Activated T-cell treated with anti-CD3 and anti-CD28 coated beads for 1 hour (primary cell): Measurements from ENCODE around the gene BMP8A.
"Not testable (repeated sequence)": the region's sequence is repeated elsewhere in the genome, so short reads cannot be mapped to it uniquely, and the experiment has no call there.

Experiments used
- DNase-seq: peaks from one replicate; pipeline ENCODE4 v3.0.0-alpha.2; 2020; ENCODE audit warnings: low read depth

Gene BMP8A

GRCh38 chr1:39507230-39507928 lies 15.9 kb downstream of the BMP8A start:
- no peak for DNase-seq

DNA sequence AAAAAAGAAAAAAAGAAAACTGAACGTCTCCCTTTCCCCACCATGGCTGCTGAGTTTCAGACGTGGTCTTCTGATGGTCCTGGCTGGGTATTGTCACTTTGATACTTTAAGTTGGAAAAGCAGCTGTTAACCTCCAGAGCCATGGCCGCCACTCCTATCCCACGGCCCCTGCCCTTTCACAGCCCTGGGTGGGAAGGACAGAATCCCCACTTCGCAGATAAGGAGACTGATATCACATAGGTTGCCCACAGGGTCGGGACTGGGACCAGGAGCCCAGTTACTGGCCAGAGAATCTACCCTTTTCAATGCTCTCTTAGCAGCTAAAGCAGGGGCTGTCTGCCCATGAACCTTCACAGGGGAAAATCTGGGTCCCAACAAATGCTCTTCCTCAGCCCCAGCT lies 16.8 kb downstream of the BMP8A start:
- no peak for DNase-seq

DNA sequence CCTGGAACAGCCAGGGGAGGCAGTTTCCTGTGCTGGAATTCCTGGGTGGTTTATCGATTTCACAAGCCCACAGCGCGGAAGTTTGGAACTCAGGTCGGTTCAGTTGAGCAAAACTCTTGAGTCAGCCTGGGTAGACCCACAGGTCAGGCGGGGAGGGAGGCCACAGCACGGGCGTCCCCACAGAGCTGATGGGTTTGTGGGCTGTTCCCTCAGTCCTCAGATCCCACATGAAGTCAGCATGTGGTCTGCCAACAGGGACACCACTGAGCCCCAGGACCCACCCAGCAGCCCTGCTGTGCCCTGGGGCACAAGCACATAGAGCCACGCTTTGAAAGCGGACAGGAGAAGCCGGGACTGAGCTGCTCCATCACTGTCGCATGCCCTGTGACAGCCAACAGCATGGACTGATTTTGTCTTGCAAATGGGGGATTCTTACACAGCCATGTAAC lies 17.4 kb downstream of the BMP8A start:
- DNase-seq = no peak

DNA sequence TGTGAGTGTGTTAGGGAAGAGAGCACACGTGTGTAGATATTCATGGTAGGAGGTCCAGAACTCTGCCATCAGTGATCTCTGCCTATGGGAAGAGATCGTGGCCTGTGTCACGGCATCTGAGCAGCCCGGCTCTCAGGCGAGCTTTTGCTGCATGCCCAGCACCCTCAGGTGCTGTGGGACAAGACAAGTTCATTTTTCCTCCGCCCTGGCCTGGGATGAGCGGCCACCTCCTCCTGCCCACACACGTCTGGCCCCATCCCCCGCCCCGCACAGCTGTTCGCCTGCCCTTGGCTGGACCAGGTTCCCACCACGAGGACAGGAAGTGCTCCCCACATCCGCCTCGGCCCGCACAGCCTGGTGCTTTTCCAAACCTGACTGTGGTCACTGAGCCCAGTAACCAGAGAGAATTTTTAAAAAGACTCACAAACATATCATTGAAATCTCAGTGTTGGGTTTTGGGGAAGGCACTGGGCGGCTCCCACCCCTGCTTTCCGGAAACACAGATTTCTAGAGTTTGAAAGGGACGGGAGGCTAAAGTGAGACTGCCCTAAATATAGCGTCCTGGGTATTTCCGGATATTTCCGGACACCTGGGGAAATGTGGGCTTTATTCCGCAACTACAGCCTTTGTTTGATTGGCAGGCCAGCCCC lies 18.0 kb downstream of the BMP8A start:
- no peak for DNase-seq

GRCh38 chr1:39510570-39511186 lies 19.2 kb downstream of the BMP8A start:
- not testable (repeated sequence) for DNase-seq

DNA sequence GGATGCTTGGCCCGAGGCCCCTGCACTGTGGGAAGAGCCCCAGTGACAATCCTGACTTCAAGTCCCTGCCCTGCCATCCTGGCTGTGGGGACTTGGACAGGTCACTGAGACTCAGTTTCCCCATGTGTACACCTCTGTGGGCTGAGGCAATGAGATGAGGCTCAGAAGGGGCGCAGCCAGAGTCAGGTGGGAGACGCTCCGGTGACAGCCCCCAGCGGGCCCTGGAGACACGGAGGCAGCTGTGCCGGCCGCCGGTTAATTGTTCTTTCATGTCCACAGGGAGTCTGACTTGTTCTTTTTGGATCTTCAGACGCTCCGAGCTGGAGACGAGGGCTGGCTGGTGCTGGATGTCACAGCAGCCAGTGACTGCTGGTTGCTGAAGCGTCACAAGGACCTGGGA lies 20.0 kb downstream of the BMP8A start:
- DNase-seq = not testable (repeated sequence)

GRCh38 chr1:39512234-39512847 lies 20.9 kb downstream of the BMP8A start:
- not testable (repeated sequence) for DNase-seq

GRCh38 chr1:39514710-39515124 lies 23.3 kb downstream of the BMP8A start:
- not testable (repeated sequence) for DNase-seq

DNA sequence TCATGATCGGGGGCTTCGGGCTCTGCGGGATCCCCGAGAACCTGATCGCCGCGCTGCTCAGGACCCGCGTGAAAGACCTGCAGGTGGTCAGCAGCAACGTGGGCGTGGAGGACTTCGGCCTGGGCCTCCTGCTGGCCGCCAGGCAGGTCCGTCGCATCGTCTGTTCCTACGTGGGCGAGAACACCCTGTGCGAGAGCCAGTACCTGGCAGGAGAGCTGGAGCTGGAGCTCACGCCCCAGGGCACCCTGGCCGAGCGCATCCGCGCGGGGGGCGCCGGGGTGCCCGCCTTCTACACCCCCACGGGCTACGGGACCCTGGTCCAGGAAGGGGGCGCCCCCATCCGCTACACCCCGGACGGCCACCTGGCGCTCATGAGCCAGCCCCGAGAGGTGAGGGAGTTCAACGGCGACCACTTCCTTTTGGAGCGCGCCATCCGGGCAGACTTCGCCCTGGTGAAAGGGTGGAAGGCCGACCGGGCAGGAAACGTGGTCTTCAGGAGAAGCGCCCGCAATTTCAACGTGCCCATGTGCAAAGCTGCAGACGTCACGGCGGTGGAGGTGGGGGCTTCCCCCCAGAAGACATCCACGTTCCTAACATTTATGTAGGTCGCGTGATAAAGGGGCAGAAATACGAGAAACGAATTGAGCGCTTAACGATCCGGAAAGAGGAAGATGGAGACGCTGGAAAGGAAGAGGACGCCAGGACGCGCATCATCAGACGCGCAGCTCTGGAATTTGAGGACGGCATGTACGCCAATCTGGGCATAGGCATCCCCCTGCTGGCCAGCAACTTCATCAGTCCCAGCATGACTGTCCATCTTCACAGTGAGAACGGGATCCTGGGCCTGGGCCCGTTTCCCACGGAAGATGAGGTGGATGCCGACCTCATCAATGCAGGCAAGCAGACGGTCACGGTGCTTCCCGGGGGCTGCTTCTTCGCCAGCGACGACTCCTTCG lies 24.0 kb downstream of the BMP8A start:
- DNase-seq = not testable (repeated sequence)

GRCh38 chr1:39516841-39517240 lies 25.4 kb downstream of the BMP8A start:
- not testable (repeated sequence) for DNase-seq

- DNase-seq = not testable (repeated sequence)
Measured at GRCh38 chr1:39517936-39518335, 26.5 kb downstream of the BMP8A start.

GRCh38 chr1:39519376-39519775 lies 27.9 kb downstream of the BMP8A start:
- not testable (repeated sequence) for DNase-seq

GRCh38 chr1:39522221-39522620 lies 30.8 kb downstream of the BMP8A start:
- DNase-seq = not testable (repeated sequence)

- no peak for DNase-seq
Measured at GRCh38 chr1:39522661-39523567, 31.5 kb downstream of the BMP8A start.

GRCh38 chr1:39524171-39524570 lies 32.7 kb downstream of the BMP8A start:
- DNase-seq = no peak

DNA sequence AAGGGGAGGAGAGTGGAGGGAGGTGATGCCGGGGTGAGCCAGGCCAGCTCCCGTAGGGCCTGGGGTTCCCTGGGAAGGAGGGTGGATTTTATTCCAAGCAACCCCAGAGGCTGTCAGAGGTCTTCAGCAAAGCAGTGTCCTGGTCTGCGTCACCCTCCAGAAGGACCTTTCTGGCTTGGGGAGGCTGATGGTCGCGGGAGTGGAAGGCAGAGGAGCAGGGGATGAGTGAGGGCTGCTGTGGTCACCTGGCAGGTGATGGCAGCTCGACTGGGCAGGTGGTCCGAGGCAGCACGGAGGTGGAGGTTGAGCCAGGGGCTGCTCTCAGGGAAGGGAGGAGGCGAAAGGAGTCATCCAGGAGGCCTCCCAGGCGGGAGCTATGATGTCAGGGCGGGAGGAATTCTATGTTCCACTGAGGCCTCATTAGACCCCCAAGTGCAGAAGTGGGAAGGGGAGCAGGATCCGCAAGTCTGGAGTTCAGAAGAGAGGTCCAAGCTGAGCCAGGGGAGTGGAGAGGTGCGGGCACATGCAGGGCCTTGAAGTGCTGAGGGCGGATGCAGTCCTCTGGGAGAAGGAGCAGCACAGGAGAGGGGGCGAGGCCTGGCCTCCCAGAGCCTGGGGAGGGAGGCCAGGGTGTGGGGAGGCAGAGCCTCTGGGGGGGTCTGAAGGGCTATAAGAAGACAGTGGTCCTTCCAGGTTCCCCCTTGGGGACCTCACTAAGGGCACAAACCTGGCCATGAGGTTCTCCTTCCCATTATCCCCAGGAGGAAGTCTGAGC lies 33.3 kb downstream of the BMP8A start:
- DNase-seq = no peak

GRCh38 chr1:39525366-39526165 lies 34.1 kb downstream of the BMP8A start:
- DNase-seq = peak; percentile 4

DNA sequence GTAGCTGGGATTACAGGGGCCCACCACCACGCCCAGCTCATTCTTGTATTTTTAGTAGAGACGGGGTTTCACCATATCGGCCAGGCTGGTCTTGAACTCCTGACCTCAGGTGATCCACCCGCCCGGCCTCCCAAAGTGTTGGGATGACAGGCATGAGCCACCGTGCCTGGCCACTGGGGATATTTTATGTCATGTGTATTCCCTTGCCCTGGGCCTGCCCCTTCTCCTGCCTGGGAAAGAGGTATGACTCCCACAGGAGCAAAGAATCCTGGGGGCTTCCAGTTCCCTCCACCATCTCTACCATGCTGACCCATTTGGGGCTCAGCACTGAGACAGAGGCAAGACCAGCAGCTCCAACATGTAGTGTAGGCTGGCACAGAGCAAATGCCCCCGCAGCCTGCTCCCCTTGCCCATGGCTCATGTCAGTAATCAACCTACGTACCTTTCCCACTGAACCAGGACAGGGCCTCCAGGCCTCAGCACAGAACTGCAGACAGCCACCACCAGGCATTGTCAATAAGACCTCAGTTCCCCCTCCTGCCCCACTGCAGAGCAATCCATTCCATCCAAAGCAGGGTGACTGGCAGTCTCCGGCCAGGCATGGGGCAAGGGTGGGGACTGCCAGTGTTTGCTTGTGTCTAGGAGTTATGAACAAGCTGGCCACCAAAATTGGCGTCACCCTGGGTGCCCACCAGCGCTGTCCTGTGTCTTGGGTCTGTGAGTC lies 35.2 kb downstream of the BMP8A start:
- no peak for DNase-seq
